SW 1271 (cell line): ENCODE results near the gene CRYZL1.
A peak's percentile ranks its signal among the peaks of the same experiment; 100 is the strongest.
"Not testable (repeated sequence)": the region's sequence is repeated elsewhere in the genome, so short reads cannot be mapped to it uniquely, and the experiment has no call there.

Experiments used
- DNase-seq, 2 experiments: peaks; one replicate each; lab custom pipeline; 2025; lab: John Stamatoyannopoulos, UW

The CRYZL1 gene

DNA sequence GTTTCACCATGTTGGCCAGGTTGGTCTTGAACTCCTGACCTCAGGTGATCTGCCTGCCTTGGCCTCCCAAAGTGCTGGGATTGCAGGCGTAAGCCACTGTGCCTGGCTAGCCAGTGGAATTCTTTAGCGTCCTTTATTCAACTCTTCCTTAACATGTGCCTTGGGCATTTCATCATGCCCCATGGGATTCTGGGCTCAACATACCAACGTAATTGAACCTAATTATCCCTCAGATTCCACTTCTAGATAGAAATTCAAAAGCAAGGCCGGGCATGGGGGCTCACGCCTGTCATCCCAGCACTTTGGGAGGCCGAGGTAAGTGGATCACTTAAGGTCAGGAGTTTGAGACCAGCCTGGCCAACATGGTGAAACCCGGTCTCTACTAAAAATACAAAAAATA is 15.4 kb downstream of the CRYZL1 start:
- not testable (repeated sequence) for DNase-seq

DNA sequence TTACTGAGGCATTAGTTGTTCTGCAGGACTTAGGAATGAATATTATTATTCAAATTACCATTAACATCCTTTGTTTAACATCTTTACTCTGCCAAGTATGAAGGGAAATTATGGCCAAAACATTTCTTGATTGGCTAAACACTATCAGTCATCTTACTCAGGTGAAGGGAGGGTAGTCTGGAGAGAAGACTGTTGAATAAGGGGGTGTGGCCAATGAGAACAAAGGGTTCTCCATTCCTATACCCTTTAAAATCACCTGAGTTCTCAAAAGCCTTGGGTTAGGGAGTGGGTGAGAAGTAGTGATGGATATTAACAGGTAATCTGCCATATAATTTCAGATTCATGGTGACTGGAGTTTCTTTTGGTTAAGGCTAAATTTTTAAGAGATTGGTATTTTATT is 19.3 kb downstream of the CRYZL1 start:
- DNase-seq, result no peak

DNA sequence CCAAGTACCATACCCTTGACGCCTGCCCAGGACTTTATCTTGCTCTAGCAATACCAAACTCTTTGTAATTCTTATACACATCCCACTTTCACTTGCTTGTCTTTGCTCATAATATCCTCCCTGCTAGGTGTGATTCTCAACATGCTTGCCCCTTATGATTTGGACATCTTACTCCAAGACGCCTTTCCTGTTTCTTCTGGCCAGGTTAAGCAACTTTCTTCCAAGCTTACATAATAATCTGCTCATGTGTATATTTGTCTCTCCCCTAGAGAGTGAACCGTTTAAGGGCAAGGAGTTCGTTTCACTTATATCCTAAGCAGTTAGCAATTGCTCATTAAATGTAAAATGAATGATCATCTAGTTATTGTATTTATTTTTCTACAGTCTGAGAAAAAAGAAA is 21.8 kb downstream of the CRYZL1 start:
- DNase-seq, result no peak

GRCh38 chr21:33618407-33618806 is 23.1 kb downstream of the CRYZL1 start:
- no peak for DNase-seq

DNA sequence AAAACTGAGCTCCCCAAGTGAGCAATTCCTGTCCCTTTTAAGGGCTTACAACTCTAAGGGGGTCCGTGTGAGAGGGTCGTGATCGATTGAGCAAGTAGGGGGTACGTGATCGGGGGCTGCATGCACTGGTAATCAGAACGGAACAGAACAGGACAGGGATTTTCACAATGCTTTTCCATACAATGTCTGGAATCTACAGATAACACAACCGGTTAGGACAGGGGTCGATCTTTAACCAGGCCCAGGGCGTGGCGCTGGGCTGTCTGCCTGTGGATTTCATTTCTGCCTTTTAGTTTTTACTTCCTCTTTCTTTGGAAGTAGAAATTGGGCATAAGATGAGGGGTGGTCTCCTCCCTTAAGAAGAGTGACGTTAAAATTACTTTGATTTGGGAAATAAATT is 24.0 kb downstream of the CRYZL1 start:
- not testable (repeated sequence) for DNase-seq

DNA sequence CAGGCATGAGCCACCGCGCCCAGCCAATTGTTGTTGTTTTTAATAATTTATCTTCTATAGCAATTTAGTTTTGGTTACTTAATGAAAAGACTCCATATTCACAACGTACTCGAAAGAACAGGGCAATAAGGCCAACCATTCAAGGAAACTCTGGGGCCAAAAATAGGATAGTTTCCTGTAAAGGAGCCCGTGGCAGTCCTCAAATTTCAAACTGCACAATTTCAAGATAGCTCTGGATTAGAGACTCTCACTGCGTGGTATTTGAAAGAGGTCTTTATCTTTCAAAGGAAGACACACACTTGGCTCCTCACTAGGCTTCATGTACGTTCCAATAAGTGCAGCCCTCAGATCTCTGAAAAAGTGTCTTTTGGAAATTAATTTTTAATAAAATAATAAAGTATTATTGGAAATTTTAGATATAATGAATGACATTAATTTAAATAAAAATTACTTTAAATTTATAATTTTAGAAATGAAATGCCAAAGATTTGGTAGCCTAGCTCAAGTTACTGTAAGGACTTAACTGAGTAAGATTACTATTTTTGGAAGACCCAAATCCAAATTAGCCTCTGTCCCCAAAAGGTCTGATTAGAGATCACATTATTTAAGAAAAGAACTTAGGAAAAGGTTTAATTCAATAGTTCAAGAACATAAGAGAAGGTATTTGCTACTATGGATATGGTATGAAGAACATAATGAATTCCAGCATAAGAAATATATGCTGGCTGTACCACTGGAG is 30.4 kb downstream of the CRYZL1 start:
- DNase-seq, result no peak

- DNase-seq, result no peak
These were observed 33.0 kb downstream of the CRYZL1 start for GRCh38 chr21:33608559-33608958.

GRCh38 chr21:33598051-33598450 is 43.5 kb downstream of the CRYZL1 start:
- DNase-seq, result no peak

DNA sequence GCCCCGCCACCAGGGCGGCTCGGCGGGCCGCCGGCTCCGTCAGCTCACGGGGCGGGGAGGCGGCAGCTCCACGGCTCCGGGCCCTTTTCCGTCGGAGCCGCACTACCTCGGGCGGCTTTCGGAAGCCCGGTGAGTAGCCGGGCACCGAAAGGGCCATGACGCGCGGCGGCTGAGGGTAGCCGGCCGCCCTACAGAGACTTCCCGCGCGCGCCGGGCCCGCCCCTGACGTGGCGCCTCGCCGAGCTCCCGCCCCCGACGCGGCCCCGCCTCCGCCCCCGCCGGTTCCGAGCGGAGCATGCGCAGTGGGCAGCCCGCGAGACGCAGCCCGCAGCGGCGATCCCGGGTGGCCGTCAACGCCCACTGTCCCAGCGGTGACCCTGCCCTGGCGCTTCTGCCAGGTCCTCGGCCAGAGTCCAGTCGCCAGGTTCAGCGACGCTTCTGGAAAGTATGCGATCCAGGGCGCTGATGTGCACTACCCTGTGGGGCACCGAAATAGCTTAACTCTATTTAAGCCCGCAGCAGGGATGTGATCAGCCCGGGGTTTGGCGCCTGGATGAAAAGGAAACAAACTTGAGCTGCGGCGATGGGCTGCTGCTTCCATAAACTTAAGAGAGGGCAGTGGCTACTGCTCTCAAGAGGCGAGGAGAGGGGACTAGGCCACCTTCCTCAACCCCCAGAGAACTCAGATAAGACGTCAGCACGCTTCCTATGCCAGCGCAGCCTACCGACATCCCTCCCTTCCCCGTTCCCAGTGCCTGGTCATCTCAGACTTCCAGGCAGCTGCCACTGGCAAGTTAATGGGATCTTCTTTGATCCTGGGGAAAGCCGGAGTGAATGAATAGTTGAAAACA is 52.8 kb downstream of the CRYZL1 start, which contains the start of gene DONSON:
Gene DONSON, minus strand, starts transcription at position 200 of the 851 bp plus-strand sequence. Its CDS starts 43 bp downstream, at position 157.
- DNase-seq, result peak; percentile 63 to 79

DNA sequence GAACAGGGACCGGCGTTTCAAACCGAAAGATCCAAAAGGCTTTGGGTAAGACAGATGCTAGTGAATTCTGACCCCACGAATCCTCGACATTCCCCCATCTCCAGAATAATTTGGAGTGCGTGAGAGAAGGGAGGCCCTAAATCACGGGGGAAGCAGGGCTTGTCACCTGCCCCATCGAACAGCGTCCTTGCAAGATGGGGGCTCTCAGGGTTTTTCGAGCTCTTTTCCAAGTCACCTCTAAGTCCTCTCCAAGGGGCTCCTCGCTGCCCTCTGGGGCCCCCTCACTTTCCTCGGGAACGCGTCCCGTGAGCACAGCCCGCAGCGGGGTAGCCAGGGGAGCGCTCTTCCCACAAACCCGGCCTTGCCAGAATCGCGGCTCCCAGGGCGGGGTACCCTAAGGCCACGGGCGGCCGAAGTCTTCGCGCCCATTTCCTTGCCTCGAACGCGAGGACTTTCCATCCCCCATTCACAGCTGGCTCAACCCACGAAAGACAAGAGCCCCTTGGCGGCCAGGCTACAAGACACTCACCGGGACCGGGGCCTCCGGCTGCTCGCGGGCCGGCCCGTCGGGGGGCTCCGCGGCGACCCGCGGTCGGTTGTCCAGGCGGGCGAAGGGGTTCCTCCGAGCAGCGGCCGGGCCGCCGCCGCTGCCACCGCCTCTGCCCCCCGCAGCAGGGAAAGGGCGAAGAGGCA is 53.6 kb downstream of the CRYZL1 start:
- peak in 1 of 2 experiments; percentile 17 for DNase-seq

GRCh38 chr21:33586927-33587326 is 54.6 kb downstream of the CRYZL1 start:
- no peak for DNase-seq

- no peak for DNase-seq
These were observed 57.1 kb downstream of the CRYZL1 start for GRCh38 chr21:33584455-33584854.

- DNase-seq, result no peak
These were observed 62.5 kb downstream of the CRYZL1 start for GRCh38 chr21:33578959-33579542.

GRCh38 chr21:33578214-33578613 is 63.3 kb downstream of the CRYZL1 start:
- DNase-seq, result peak in 1 of 2 experiments; percentile 4

DNA sequence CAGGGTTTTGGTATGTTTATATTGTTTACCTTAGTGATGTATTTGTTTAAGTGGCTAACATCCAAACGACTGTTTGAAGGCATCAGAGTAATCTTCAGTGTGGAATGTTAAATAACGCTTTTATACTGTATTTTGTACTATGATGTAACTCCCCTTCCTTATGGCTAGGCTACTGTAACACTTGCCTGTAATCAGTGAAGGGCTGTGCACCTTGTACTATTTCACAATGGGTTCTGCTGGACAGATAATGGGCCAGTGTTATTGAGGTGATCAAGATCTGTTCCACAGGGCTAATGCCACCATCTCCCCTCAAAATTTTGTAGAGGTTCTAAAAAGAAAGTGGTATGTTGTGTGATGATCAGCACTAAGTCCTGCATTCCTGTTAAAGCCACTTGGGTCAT is 64.8 kb downstream of the CRYZL1 start:
- not testable (repeated sequence) for DNase-seq

DNA sequence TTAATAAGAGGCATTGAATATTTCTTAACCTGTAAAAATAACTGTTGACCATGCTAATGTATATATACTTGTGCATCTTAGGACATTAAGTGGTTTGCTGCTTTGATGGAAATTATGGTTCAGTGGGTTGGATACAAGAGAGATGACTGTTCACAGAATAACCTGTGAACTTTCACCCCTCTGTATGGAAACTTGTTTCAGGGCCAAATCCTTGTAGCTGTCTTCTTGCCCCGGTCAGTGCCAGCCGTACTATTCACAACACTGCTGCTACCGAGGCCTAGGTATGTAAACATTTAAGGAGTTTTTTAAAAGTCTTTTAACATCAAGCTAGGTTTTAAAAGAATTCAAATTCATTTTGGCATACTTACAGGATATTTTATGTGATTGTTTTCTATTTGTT is 69.2 kb downstream of the CRYZL1 start:
- no peak for DNase-seq

DNA sequence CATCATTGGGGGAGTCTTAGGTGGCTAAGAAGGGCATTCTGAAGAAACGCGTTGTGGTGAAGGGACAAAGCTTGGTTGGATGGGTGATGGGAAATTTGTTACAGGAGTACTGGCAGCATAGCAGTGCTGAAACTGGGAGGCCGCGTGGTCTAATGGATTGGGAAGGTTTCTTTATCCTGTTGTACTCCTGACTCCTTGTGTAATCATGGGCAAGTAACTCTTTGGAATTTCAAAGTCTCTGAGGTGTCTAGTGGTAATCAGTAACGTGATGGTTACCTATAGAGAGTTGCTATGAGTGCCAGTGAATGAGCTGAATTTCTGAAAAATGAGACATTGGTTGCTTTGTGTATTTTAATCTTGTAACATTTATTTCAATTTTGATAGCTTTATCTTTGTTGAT is 71.5 kb downstream of the CRYZL1 start:
- DNase-seq, result no peak

GRCh38 chr21:33568448-33568847 is 73.1 kb downstream of the CRYZL1 start:
- DNase-seq, result no peak

DNA sequence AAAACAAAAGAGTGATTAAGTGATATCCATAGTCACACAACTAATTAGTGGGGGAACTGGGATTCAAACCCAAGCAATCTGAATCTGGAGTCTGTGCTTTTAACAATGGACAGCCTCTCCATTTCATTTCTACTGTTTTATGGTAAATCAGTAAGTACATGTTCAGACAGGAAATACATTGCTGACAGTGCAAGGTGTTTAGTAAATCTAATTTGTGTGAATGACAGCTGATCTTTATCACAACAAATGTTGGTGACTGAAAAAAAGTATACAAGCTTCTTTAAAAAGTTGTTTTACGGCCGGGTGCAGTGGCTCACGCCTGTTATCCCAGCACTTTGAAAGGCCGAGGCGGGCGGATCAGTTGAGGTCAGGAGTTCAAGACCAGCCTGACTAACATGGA is 73.6 kb downstream of the CRYZL1 start:
- DNase-seq, result no peak

GRCh38 chr21:33566514-33566913 is 75.0 kb downstream of the CRYZL1 start:
- DNase-seq, result no peak

DNA sequence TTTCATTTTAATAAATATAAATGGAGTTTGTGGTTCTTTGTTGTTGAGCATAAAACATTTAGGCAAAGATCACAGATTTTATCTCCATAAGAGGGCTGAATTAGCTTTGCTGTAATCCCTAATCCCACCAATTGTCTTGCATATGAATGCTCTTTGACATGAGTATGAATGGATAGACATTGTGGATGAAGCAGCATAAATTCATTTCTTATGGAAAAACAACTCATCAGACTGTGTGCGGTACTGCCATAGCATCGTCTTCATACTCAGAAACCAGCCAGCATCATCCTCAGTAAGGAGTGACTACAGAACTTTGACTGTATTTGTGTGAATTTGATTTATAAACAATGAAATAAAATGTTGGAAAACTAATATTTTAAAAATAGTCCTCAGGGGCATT is 79.2 kb downstream of the CRYZL1 start:
- no peak for DNase-seq

DNA sequence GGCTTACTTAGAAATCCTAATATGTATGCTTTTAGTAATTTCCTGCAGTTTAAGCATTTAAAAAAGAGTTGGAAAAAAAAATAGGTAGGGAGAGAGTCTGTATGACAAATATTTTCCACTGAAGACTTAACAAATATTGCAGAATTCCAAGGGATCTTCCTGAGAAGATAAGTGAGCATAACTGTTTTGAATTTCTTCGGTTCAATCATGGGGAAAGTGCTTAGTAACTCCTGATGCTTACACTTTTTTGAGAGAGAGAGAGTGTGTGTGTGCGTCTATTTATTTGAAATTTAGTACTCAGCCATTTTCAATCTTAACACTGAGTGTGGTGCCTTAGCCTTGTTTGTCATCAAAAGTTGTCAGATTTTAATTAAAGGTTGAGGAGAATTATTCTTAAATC is 80.2 kb downstream of the CRYZL1 start:
- DNase-seq, result no peak
